Stimulated activated CD4-positive, alpha-beta T cell treated with anti-CD3 and anti-CD28 coated beads, Interleukin-1b, Interleukin-23, amount 100 ng/mL, for 4 hours (primary cell): ENCODE results near the gene RAD51B.

ENCODE experiments used
- DNase-seq, 2 donors: peaks; one replicate each; pipeline ENCODE4 v3.0.0-alpha.2; 2020; ENCODE audit warnings: low read depth in 2 of 2

Gene RAD51B

GRCh38 chr14:67833403-67833802 is 13.8 kb downstream of the RAD51B start:
- no peak for DNase-seq

GRCh38 chr14:67835596-67835995 is 16.0 kb downstream of the RAD51B start:
- DNase-seq: no peak

- DNase-seq: peak in 1 of 2 donors; percentile 35
Measured at GRCh38 chr14:67837011-67837624, 17.5 kb downstream of the RAD51B start.

GRCh38 chr14:67846029-67846610 is 26.5 kb downstream of the RAD51B start:
- DNase-seq: no peak

GRCh38 chr14:67850066-67850830 is 30.7 kb downstream of the RAD51B start:
- DNase-seq: no peak

GRCh38 chr14:67851785-67852410 is 32.3 kb downstream of the RAD51B start:
- no peak for DNase-seq

- no peak for DNase-seq
Measured at GRCh38 chr14:67852926-67853604, 33.5 kb downstream of the RAD51B start.

- no peak for DNase-seq
Measured at GRCh38 chr14:67853715-67854114, 34.1 kb downstream of the RAD51B start.

GRCh38 chr14:67856827-67857226 is 37.2 kb downstream of the RAD51B start:
- DNase-seq: no peak

GRCh38 chr14:67857778-67858350 is 38.3 kb downstream of the RAD51B start:
- no peak for DNase-seq

GRCh38 chr14:67859169-67859749 is 39.7 kb downstream of the RAD51B start:
- DNase-seq: no peak

- DNase-seq: no peak
Measured at GRCh38 chr14:67863223-67863622, 43.6 kb downstream of the RAD51B start.

- DNase-seq: no peak
Measured at GRCh38 chr14:67875175-67876006, 55.8 kb downstream of the RAD51B start.

GRCh38 chr14:67879026-67879425 is 59.4 kb downstream of the RAD51B start:
- no peak for DNase-seq

GRCh38 chr14:67881225-67881624 is 61.6 kb downstream of the RAD51B start:
- no peak for DNase-seq

- no peak for DNase-seq
Measured at GRCh38 chr14:67882986-67883555, 63.5 kb downstream of the RAD51B start.

- DNase-seq: no peak
Measured at GRCh38 chr14:67883717-67884116, 64.1 kb downstream of the RAD51B start.

GRCh38 chr14:67886191-67886590 is 66.6 kb downstream of the RAD51B start:
- DNase-seq: no peak

- DNase-seq: no peak
Measured at GRCh38 chr14:67887478-67887877, 67.9 kb downstream of the RAD51B start.

GRCh38 chr14:67889455-67889854 is 69.9 kb downstream of the RAD51B start:
- no peak for DNase-seq
